GM12878 (cell line): ENCODE measurements around the gene GBGT1. TPM values are rescaled to one million over a fixed set of nuclear protein-coding genes. Genes with fewer than 3 reads are reported as not detected.
A peak's percentile ranks its signal among the peaks of the same experiment; 100 is the strongest.

Source experiments
- BHLHE40 ChIP-seq, 2 experiments: fragments of 450-650 bp in 1 of 2; IDR thresholded peaks; 2 replicates each; pipeline ENCODE4 v1.6.1; 2011 to 2017; ENCODE audit warnings: low read depth in 2 of 2, borderline replicate concordance in 1 of 2, improper control_type of control experiment in 1 of 2, low read length in 1 of 2, mild to moderate bottlenecking in 1 of 2
- CREB1 ChIP-seq: IDR thresholded peaks from 2 replicates; pipeline ENCODE4 v1.6.1; 2012; ENCODE audit warnings: low read depth, mild to moderate bottlenecking, inconsistent platforms
- EED ChIP-seq: sonication (generic); IDR thresholded peaks from 2 replicates; pipeline ENCODE4 v1.6.1; 2016; ENCODE audit warnings: antibody characterized with exemption, low read depth
- ETV6 ChIP-seq, 2 experiments: fragments of 450-650 bp in 1 of 2; IDR thresholded peaks in 1 of 2; conservative IDR thresholded peaks in 1 of 2; 2 replicates each; pipeline ENCODE4 v1.6.1; 2014; ENCODE audit warnings: antibody characterized with exemption in 1 of 2, borderline replicate concordance in 1 of 2, low read depth in 1 of 2, mild to moderate bottlenecking in 1 of 2, moderate library complexity in 1 of 2
- HDGF ChIP-seq: fragments of 450-650 bp; IDR thresholded peaks from 2 replicates; pipeline ENCODE4 v1.6.1; 2016; ENCODE audit warnings: antibody characterized with exemption
- IKZF1 ChIP-seq: fragments of 450-650 bp; conservative IDR thresholded peaks from 2 replicates; pipeline ENCODE4 v1.6.1; 2017; ENCODE audit warnings: antibody characterized with exemption, mild to moderate bottlenecking
- KDM1A ChIP-seq: fragments of 200-600 bp; sonication (generic); IDR thresholded peaks from 2 replicates; pipeline ENCODE4 v1.6.1; 2016; ENCODE audit warnings: borderline replicate concordance
- LARP7 ChIP-seq: fragments of 450-650 bp; IDR thresholded peaks from 2 replicates; pipeline ENCODE4 v1.6.1; 2017; ENCODE audit warnings: mild to moderate bottlenecking
- MEF2B ChIP-seq: fragments of 450-650 bp; IDR thresholded peaks from 2 replicates; pipeline ENCODE4 v1.6.1; 2018; ENCODE audit warnings: mild to moderate bottlenecking, moderate library complexity; ENCODE audit not compliant: partially characterized antibody, poor library complexity, severe bottlenecking
- MTA3 ChIP-seq: IDR thresholded peaks from 2 replicates; pipeline ENCODE4 v1.6.1; 2012; ENCODE audit warnings: low read length, inconsistent platforms, borderline replicate concordance
- NFXL1 ChIP-seq: fragments of 450-650 bp; IDR thresholded peaks from 2 replicates; pipeline ENCODE4 v1.6.1; 2017; ENCODE audit warnings: antibody characterized with exemption, mild to moderate bottlenecking, borderline replicate concordance
- NR2F1 ChIP-seq: fragments of 450-650 bp; conservative IDR thresholded peaks from 2 replicates; pipeline ENCODE4 v1.6.1; 2017; ENCODE audit warnings: mild to moderate bottlenecking
- POU2F2 ChIP-seq: IDR thresholded peaks from 3 replicates; pipeline ENCODE4 v1.6.1; 2011; ENCODE audit warnings: low read depth, mild to moderate bottlenecking, low read length, borderline replicate concordance
- RCOR1 ChIP-seq: conservative IDR thresholded peaks from 2 replicates; pipeline ENCODE4 v1.6.1; 2012; ENCODE audit warnings: low read depth, low read length, improper control_type of control experiment
- STAT3 ChIP-seq: IDR thresholded peaks from 2 replicates; pipeline ENCODE4 v1.6.1; 2011; ENCODE audit warnings: low read depth, low read length, improper control_type of control experiment
- SUZ12 ChIP-seq: fragments of 200-600 bp; sonication (generic); IDR thresholded peaks from one replicate; pipeline ENCODE4 v1.6.1; 2018; ENCODE audit warnings: antibody characterized with exemption, mild to moderate bottlenecking; ENCODE audit not compliant: unreplicated experiment
- YBX1 ChIP-seq: fragments of 450-650 bp; IDR thresholded peaks from 2 replicates; pipeline ENCODE4 v1.6.1; 2016; ENCODE audit warnings: antibody characterized with exemption
- ZNF207 ChIP-seq: fragments of 450-650 bp; IDR thresholded peaks from 2 replicates; pipeline ENCODE4 v1.6.1; 2014; ENCODE audit warnings: antibody characterized with exemption, mild to moderate bottlenecking, borderline replicate concordance
- polyA plus RNA-seq, 11 experiments: library from polyadenylated mRNA; depleted of rRNA in 4 of 11; unstranded in 6 of 11; stranded (reverse) in 5 of 11; fragments of >200 nt; fragmentation: Nextera tagmentation in 4 of 11; fragmentation: Illumina TruSeq in 1 of 11; extraction: Ambion mirVana in 4 of 11; extraction: Trizol in 1 of 11; gene quantifications; 1 replicate in 1 of 11; 2 replicates in 10 of 11; pipeline versions ENCODE4 v1.2.1 to v1.2.3, GENCODE V29; 2011 to 2016; ENCODE audit warnings: inconsistent platforms in 2 of 11, missing spikeins in 2 of 11, low read depth in 1 of 11
- total RNA-seq, 4 experiments: library from RNA; depleted of rRNA in 3 of 4; stranded (reverse); fragments of >200 nt in 3 of 4; fragmentation: Illumina TruSeq in 1 of 4; extraction: Trizol in 1 of 4; gene quantifications; 2 replicates each; pipeline versions ENCODE4 v1.2.1 to v1.2.3, GENCODE V29; 2013 to 2021
- TF ChIP-seq, protein P1 (sequence below): IDR thresholded peaks from 2 replicates; pipeline ENCODE4 v1.6.1; 2011; ENCODE audit warnings: low read depth, mild to moderate bottlenecking, low read length, moderate library complexity, borderline replicate concordance; ENCODE audit errors: extremely low read depth
- TF ChIP-seq, protein P2 (sequence below): fragments of 450-650 bp; formaldehyde crosslinking; IDR thresholded peaks from 2 replicates; pipeline ENCODE4 v1.5.0; 2022; ENCODE audit warnings: mild to moderate bottlenecking, missing genetic modification characterization
- TF ChIP-seq, protein P3 (sequence below): IDR thresholded peaks from 2 replicates; pipeline ENCODE4 v1.6.1; 2011; ENCODE audit warnings: mild to moderate bottlenecking, low read depth, low read length, moderate library complexity; ENCODE audit not compliant: insufficient replicate concordance
- TF ChIP-seq, protein P4 (sequence below): fragments of 450-650 bp; IDR thresholded peaks from 2 replicates; pipeline ENCODE4 v1.6.1; 2017; ENCODE audit warnings: mild to moderate bottlenecking

Gene GBGT1
- total and polyA plus RNA-seq, 10 of the 15 experiments (the other 5 are each of a cell fraction or from before 2014, with no cell fraction given), result 0.08 to 1.9 (median 0.49) TPM

DNA sequence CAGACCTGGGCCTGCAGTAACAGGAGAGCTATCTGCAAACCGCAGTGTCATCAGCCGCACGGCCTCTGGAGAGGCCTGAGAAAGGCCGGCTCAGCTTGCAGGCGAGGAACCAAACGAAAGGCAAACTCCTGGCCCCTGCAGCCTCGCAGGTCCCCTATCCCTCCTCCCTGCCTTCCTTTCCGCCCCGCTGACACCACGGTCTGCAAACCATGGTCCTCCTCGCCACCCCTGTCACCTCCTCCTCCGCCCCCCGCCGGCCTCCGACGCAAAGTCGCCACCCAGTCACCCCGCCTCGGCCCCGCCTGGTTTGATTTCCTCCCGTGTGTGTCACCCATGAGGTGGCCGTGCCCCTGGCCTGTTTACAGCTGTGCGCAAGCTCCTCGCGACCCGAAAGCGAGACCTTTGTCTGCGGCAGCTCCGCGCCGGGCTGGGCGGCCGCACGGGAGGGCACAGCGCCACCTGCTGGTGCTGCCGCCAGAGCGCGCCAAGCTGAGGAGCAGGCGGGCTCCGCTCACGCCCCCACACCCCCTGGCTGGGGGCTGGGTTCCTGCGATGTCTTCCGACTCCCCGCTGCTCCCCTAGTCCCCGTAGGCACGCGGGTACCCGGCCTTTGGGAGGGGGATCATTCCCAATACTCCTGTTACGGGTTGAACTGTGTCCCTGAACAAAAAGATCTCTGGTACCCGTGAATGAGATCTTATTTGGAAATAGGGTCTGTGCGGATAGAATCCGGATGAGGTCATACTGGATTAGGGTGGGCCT, 19.4 kb downstream of the GBGT1 start (continued):
- TF ChIP-seq SUZ12 (no peak), BHLHE40 (IDR thresholded peaks at IDR 0.05; ENCODE audit: borderline replicate concordance in 1 of 2, low read depth in 2 of 2, low read length in 1 of 2) (peak; percentile 67 to 91), EED (no peak), NR2F1 (peak; percentile 94), YBX1 (no peak), KDM1A (no peak), NFXL1 (peak; percentile 93), LARP7 (peak; percentile 65), RCOR1 (no peak), MTA3 (no peak), ETV6 (conservative IDR thresholded peaks at IDR 0.05 in 1 of 2, IDR thresholded peaks at IDR 0.05 in 1 of 2; ENCODE audit: borderline replicate concordance in 1 of 2, low read depth in 1 of 2) (peak in 1 of 2 experiments; percentile 32; a peak in 1 of 4 replicates), CREB1 (no peak), HDGF (peak; percentile 99), IKZF1 (peak; percentile 74), STAT3 (no peak), POU2F2 (0 out of 3 replicates have a peak, but pooled peaks have one; percentile 8), ZNF207 (peak; percentile 76), MEF2B (peak; percentile 15)
- TF ChIP-seq, protein P1, sequence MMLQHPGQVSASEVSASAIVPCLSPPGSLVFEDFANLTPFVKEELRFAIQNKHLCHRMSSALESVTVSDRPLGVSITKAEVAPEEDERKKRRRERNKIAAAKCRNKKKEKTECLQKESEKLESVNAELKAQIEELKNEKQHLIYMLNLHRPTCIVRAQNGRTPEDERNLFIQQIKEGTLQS, result 0 out of 2 replicates have a peak, but pooled peaks have one; percentile 13
- TF ChIP-seq, protein P2, sequence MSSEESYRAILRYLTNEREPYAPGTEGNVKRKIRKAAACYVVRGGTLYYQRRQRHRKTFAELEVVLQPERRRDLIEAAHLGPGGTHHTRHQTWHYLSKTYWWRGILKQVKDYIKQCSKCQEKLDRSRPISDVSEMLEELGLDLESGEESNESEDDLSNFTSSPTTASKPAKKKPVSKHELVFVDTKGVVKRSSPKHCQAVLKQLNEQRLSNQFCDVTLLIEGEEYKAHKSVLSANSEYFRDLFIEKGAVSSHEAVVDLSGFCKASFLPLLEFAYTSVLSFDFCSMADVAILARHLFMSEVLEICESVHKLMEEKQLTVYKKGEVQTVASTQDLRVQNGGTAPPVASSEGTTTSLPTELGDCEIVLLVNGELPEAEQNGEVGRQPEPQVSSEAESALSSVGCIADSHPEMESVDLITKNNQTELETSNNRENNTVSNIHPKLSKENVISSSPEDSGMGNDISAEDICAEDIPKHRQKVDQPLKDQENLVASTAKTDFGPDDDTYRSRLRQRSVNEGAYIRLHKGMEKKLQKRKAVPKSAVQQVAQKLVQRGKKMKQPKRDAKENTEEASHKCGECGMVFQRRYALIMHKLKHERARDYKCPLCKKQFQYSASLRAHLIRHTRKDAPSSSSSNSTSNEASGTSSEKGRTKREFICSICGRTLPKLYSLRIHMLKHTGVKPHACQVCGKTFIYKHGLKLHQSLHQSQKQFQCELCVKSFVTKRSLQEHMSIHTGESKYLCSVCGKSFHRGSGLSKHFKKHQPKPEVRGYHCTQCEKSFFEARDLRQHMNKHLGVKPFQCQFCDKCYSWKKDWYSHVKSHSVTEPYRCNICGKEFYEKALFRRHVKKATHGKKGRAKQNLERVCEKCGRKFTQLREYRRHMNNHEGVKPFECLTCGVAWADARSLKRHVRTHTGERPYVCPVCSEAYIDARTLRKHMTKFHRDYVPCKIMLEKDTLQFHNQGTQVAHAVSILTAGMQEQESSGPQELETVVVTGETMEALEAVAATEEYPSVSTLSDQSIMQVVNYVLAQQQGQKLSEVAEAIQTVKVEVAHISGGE (CRISPR knock-in tag), result no peak
- TF ChIP-seq, protein P3, sequence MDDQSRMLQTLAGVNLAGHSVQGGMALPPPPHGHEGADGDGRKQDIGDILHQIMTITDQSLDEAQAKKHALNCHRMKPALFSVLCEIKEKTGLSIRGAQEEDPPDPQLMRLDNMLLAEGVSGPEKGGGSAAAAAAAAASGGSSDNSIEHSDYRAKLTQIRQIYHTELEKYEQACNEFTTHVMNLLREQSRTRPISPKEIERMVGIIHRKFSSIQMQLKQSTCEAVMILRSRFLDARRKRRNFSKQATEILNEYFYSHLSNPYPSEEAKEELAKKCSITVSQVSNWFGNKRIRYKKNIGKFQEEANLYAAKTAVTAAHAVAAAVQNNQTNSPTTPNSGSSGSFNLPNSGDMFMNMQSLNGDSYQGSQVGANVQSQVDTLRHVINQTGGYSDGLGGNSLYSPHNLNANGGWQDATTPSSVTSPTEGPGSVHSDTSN, result no peak
- TF ChIP-seq, protein P4, sequence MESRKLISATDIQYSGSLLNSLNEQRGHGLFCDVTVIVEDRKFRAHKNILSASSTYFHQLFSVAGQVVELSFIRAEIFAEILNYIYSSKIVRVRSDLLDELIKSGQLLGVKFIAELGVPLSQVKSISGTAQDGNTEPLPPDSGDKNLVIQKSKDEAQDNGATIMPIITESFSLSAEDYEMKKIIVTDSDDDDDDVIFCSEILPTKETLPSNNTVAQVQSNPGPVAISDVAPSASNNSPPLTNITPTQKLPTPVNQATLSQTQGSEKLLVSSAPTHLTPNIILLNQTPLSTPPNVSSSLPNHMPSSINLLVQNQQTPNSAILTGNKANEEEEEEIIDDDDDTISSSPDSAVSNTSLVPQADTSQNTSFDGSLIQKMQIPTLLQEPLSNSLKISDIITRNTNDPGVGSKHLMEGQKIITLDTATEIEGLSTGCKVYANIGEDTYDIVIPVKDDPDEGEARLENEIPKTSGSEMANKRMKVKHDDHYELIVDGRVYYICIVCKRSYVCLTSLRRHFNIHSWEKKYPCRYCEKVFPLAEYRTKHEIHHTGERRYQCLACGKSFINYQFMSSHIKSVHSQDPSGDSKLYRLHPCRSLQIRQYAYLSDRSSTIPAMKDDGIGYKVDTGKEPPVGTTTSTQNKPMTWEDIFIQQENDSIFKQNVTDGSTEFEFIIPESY, result peak; percentile 79; the same call in 1 of the 2 replicates
